Motor neuron (in vitro differentiated cells): Measurements from ENCODE around the gene SETD2. TPM values are rescaled to one million over a fixed set of nuclear protein-coding genes. Genes with fewer than 3 reads are reported as not detected.

Experiments used
- ATAC-seq, 8 experiments: fragments of 200-7000 bp; cut with Tn5 transposase; replicated peaks in 6 of 8; 2 replicates each; pipeline ENCODE4 v1.8.0; 2021; ENCODE audit warnings: mild to moderate bottlenecking in 8 of 8, moderate library complexity in 8 of 8
- H3K27ac ChIP-seq, 2 donors: fragments of 250-450 bp; sonication (Bioruptor Pico); 2 replicates each; pipeline ENCODE4 v1.9.0; 2021; ENCODE audit warnings: antibody characterized with exemption in 2 of 2, mild to moderate bottlenecking in 2 of 2, moderate library complexity in 1 of 2
- H3K4me1 ChIP-seq, 2 donors: fragments of 250-450 bp; sonication (Bioruptor Pico); replicated peaks in 1 of 2; 2 replicates each; pipeline ENCODE4 v1.6.1; 2021; ENCODE audit warnings: antibody characterized with exemption in 2 of 2, mild to moderate bottlenecking in 2 of 2, moderate library complexity in 1 of 2
- H3K4me3 ChIP-seq, 5 donors: fragments of 250-450 bp; sonication (Bioruptor Pico); 2 replicates each; pipeline ENCODE4 v1.9.0; 2021; ENCODE audit warnings: antibody characterized with exemption in 5 of 5, mild to moderate bottlenecking in 5 of 5, moderate library complexity in 4 of 5
- WGBS, 10 experiments: fragments of 450-650 bp; shearing (Covaris generic); methylation state at CpG; one replicate each; pipeline ENCODE4 v1.0.0; 2022; 5-methylcytosine and 5-hydroxymethylcytosine counted together
- in situ Hi-C, 9 experiments: fragments of 400-800 bp; cut with MboI; loops; one replicate each; pipeline ENCODE4 v1.15.0; 2021; ENCODE audit warnings: low sequenced_read_pairs in 9 of 9, low pct_unique_long_range_greater_than_20kb in 2 of 9; ENCODE audit not compliant: unreplicated experiment in 9 of 9
- total RNA-seq, 8 experiments: library from RNA; unstranded; fragments of 300-600 nt; gene quantifications; 2 replicates each; pipeline versions ENCODE4 v1.2.3 to v1.2.4, GENCODE V29; 2022

Gene SETD2
- total RNA-seq, 8 experiments from 2014 or later: 24.0 to 67.0 (median 37.2) TPM

- ATAC-seq: no peak
- in situ Hi-C loops: no loop called here
- Histone ChIP-seq H3K4me3 (no peak overlapping the region), H3K27ac (no peak overlapping the region), H3K4me1 (peaks cover 0 to 10% of the 10 kb centered on the region in 2 donors)
- WGBS, 10 experiments: 73 to 94% (median 81%) methylated on average over 2 to 7 of the region's 16 CpGs; no CpG with 5 or more reads in 6 of the 10 experiments
These were observed 172.3 kb downstream of the SETD2 start for GRCh38 chr3:46991406-46992165.

- 40 to 100% (median 73%) methylated on average over 1 to 4 of the region's 11 CpGs; no CpG with 5 or more reads in 3 of the 10 experiments for WGBS, 10 experiments
- in situ Hi-C loops: no loop called here
- H3K27ac ChIP-seq: no peak overlapping the region
- no peak for ATAC-seq
- no peak overlapping the region for H3K4me3 ChIP-seq
- peaks cover 0 to 10% of the 10 kb centered on the region in 2 donors for H3K4me1 ChIP-seq
These were observed 173.1 kb downstream of the SETD2 start for GRCh38 chr3:46990573-46991374.

- in situ Hi-C loops: no loop called here
These were observed 174.6 kb downstream of the SETD2 start for GRCh38 chr3:46989146-46989810.

GRCh38 chr3:46988616-46989015 is 175.3 kb downstream of the SETD2 start:
- in situ Hi-C loops: no loop called here
- Histone ChIP-seq H3K4me1 (peaks cover 0 to 10% of the 10 kb centered on the region in 2 donors), H3K27ac (no peak overlapping the region), H3K4me3 (no peak overlapping the region)
- WGBS, 10 experiments: no CpG with 5 or more reads among the region's 4 CpGs
- ATAC-seq: no peak

More at GRCh38 chr3:46989146-46989810, 174.6 kb downstream of the SETD2 start:
- WGBS, 10 experiments: 61 to 100% (median 100%) methylated on average over 1 to 4 of the region's 17 CpGs; no CpG with 5 or more reads in 7 of the 10 experiments
- no peak for ATAC-seq
- Histone ChIP-seq H3K4me1 (peaks cover 0 to 10% of the 10 kb centered on the region in 2 donors), H3K27ac (no peak overlapping the region), H3K4me3 (no peak overlapping the region)

- Histone ChIP-seq H3K4me3 (no peak overlapping the region), H3K4me1 (peaks cover 0 to 10% of the 10 kb centered on the region in 2 donors)
- 20 to 100% (median 55%) methylated on average over 1 to 2 of the region's 16 CpGs; no CpG with 5 or more reads in 6 of the 10 experiments for WGBS, 10 experiments
These were observed 176.0 kb downstream of the SETD2 start for GRCh38 chr3:46987743-46988401.

GRCh38 chr3:46987319-46987742 is 176.6 kb downstream of the SETD2 start:
- in situ Hi-C loops: no loop called here
- H3K4me3 ChIP-seq: no peak overlapping the region
- peaks cover 0 to 10% of the 10 kb centered on the region in 2 donors for H3K4me1 ChIP-seq
- peak overlapping the region in 1 of 2 donors; percentile 54 for H3K27ac ChIP-seq
- WGBS, 10 experiments: 80 to 95% (median 85%) methylated on average over 2 to 7 of the region's 9 CpGs; no CpG with 5 or more reads in 7 of the 10 experiments
- peak in 7 of 8 experiments; percentile 7 to 74 (median 57) for ATAC-seq

More at GRCh38 chr3:46987743-46988401, 176.0 kb downstream of the SETD2 start:
- in situ Hi-C loops: no loop called here
- ATAC-seq: peak in 6 of 8 experiments; percentile 3 to 64 (median 12)
- H3K27ac ChIP-seq: peak overlapping the region in 1 of 2 donors; percentile 54

GRCh38 chr3:46986782-46987310 is 177.1 kb downstream of the SETD2 start:
- in situ Hi-C loops: no loop called here
- Histone ChIP-seq H3K4me1 (peaks cover 0 to 10% of the 10 kb centered on the region in 2 donors), H3K27ac (peak overlapping the region in 1 of 2 donors; percentile 54), H3K4me3 (no peak overlapping the region)
- WGBS, 10 experiments: 60 to 100% (median 90%) methylated on average over 1 of the region's 3 CpGs; no CpG with 5 or more reads in 6 of the 10 experiments
- ATAC-seq: no peak

- in situ Hi-C loops: no loop called here
- Histone ChIP-seq H3K4me1 (peaks cover 0 to 10% of the 10 kb centered on the region in 2 donors), H3K4me3 (no peak overlapping the region), H3K27ac (no peak overlapping the region)
- 83 to 100% (median 91%) methylated on average over 1 to 4 of the region's 4 CpGs; no CpG with 5 or more reads in 6 of the 10 experiments for WGBS, 10 experiments
- ATAC-seq: peak in 3 of 8 experiments; percentile 61 to 92 (median 90)
These were observed 177.7 kb downstream of the SETD2 start for GRCh38 chr3:46986055-46986730.

- no peak overlapping the region for H3K27ac ChIP-seq
- 20 to 100% (median 60%) methylated on average over 1 of the region's 5 CpGs; no CpG with 5 or more reads in 7 of the 10 experiments for WGBS, 10 experiments
- no peak overlapping the region for H3K4me3 ChIP-seq
- in situ Hi-C loops: no loop called here
- ATAC-seq: no peak
- H3K4me1 ChIP-seq: peaks cover 0 to 10% of the 10 kb centered on the region in 2 donors
These were observed 178.3 kb downstream of the SETD2 start for GRCh38 chr3:46985588-46985987.

GRCh38 chr3:46984591-46985459 is 179.1 kb downstream of the SETD2 start:
- Histone ChIP-seq H3K4me1 (peaks cover 0 to 13% of the 10 kb centered on the region in 2 donors), H3K27ac (no peak overlapping the region), H3K4me3 (no peak overlapping the region)
- in situ Hi-C loops: no loop called here
- no peak for ATAC-seq
- WGBS, 10 experiments: 80 to 92% (median 80%) methylated on average over 1 to 2 of the region's 11 CpGs; no CpG with 5 or more reads in 6 of the 10 experiments

GRCh38 chr3:46982546-46982945 is 181.4 kb downstream of the SETD2 start:
- WGBS, 10 experiments: 80 to 83% (median 82%) methylated on average over 1 to 2 of the region's 2 CpGs; no CpG with 5 or more reads in 7 of the 10 experiments
- H3K4me1 ChIP-seq: peaks cover 0 to 16% of the 10 kb centered on the region in 2 donors
- H3K27ac ChIP-seq: no peak overlapping the region
- no peak for ATAC-seq
- in situ Hi-C loops: no loop called here
- H3K4me3 ChIP-seq: no peak overlapping the region
